Astrocyte of the cerebellum (primary cell): ENCODE results near the gene PRPF31.
A peak's percentile ranks its signal among the peaks of the same experiment; 100 is the strongest.

Experiments used
- DNase-seq: peaks from one replicate; pipeline ENCODE4 v3.0.0-alpha.2; 2011; ENCODE audit warnings: low read depth
- H3K4me3 ChIP-seq: 2 replicates; pipeline ENCODE4 v1.5.1; 2011; ENCODE audit warnings: mild to moderate bottlenecking, low read depth, low read length, moderate library complexity
- in situ Hi-C: cut with HindIII; loops from 2 replicates; pipeline ENCODE4 v1.10.0; 2017; ENCODE audit warnings: low sequenced_read_pairs
- TF ChIP-seq, protein P1 (sequence below): IDR thresholded peaks from 2 replicates; pipeline ENCODE4 v1.5.1; 2012; ENCODE audit warnings: low read length, low read depth, moderate library complexity, mild to moderate bottlenecking; ENCODE audit errors: missing control alignments

Gene PRPF31

DNA sequence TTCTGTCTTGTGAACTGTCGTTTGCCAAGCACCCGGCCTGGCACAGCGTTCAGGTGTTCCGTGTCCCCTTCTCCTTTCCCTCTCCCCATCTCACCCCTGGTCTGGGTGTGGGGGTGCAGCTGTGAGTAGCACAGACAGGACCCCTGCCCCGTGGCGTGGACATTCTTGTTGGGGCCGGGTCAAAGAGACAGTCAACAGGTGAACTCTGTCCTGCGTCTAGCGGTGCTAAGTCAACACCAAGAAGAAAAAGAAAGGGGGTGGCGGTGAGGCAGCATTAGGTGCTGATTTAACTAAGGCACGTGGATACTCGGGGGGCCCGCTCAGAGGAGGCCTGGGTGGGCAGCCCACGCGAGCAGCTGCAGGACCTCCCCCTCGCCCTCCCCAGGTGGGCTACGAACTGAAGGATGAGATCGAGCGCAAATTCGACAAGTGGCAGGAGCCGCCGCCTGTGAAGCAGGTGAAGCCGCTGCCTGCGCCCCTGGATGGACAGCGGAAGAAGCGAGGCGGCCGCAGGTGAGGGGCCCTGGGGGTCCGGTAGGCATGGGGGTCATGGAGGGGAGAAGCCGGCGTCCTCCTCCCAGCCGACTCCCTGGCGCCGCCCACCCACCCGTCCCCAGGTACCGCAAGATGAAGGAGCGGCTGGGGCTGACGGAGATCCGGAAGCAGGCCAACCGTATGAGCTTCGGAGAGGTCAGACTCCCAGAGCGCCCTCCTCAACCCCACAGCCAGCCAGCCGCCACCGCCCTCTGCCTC, 12.3 kb downstream of the PRPF31 start:
- H3K4me3 ChIP-seq: no peak overlapping the region
- TF ChIP-seq, protein P1, sequence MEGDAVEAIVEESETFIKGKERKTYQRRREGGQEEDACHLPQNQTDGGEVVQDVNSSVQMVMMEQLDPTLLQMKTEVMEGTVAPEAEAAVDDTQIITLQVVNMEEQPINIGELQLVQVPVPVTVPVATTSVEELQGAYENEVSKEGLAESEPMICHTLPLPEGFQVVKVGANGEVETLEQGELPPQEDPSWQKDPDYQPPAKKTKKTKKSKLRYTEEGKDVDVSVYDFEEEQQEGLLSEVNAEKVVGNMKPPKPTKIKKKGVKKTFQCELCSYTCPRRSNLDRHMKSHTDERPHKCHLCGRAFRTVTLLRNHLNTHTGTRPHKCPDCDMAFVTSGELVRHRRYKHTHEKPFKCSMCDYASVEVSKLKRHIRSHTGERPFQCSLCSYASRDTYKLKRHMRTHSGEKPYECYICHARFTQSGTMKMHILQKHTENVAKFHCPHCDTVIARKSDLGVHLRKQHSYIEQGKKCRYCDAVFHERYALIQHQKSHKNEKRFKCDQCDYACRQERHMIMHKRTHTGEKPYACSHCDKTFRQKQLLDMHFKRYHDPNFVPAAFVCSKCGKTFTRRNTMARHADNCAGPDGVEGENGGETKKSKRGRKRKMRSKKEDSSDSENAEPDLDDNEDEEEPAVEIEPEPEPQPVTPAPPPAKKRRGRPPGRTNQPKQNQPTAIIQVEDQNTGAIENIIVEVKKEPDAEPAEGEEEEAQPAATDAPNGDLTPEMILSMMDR: no peak
- DNase-seq: no peak
- in situ Hi-C loops: no loop called here

DNA sequence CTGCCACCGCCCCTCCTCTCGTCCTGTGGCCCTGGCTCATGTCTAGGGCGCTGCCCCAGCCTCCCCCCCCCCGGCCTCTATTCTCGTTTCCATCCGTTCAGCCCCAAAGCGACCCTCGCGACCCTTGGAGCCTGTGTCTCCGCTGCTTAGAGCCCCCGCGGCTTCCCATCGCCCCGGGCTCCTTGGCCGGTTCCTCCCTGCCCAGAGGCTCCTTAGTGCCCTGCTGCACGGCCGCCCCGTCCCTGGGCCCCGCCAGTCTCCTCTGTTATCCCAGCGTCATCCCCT, 12.8 kb downstream of the PRPF31 start:
- in situ Hi-C loops: no loop called here
- TF ChIP-seq, protein P1: no peak

DNA sequence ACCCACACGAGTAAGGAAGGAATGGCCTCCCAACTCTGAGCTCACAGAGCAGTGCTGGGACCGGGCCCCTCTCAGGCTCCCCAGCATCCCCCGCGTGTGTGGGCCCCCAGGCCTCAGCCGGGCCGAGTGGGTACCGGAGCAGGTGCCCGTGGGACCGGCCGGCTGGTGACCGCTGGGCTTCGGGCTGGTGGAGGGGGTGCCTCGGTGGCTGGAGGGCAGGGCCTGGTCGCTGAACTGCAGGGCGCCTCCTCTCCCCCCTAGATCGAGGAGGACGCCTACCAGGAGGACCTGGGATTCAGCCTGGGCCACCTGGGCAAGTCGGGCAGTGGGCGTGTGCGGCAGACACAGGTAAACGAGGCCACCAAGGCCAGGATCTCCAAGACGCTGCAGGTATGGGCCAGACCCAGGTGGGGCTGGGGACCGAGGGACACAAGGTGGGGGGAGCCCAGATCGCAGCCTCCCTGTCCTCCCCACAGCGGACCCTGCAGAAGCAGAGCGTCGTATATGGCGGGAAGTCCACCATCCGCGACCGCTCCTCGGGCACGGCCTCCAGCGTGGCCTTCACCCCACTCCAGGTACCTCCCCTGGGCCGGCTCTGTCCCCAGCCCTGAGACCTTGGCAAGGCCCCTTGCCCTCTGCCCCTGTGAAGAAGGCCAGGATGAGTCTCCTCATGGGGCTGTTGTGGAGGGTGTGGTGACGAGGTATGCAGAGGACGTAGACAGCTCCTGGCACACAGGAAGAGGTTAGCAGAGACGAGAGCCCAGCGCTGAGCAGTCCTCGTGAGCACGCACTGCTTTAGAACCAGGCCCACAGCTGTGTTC, 13.5 kb downstream of the PRPF31 start:
- in situ Hi-C loops: no loop called here
- H3K4me3 ChIP-seq: no peak overlapping the region
- no peak for DNase-seq
- TF ChIP-seq, protein P1: no peak

More for the DNA sequence above, 12.8 kb downstream of the PRPF31 start:
- H3K4me3 ChIP-seq: no peak overlapping the region
- no peak for DNase-seq

DNA sequence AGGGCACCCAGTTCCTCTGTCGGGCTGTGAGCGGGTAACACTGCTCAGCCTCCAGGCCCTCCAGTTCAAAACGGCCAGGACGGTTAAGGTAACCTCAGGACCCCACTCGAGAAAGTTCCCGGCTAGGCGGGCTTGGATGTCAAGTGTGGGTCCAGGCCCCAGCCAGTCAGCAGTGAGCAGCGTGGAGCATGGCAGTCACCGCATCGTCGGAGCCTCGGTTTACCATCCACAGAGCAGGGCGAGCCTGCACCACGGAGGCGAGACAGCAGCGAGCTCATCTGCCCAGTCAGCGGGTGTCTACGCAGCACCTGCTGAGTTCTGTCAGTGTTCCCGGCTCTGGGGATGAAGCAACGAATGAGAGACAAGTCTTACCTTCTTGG, 14.1 kb downstream of the PRPF31 start:
- DNase-seq: no peak
- in situ Hi-C loops: no loop called here
- TF ChIP-seq, protein P1: no peak
- H3K4me3 ChIP-seq: no peak overlapping the region

DNA sequence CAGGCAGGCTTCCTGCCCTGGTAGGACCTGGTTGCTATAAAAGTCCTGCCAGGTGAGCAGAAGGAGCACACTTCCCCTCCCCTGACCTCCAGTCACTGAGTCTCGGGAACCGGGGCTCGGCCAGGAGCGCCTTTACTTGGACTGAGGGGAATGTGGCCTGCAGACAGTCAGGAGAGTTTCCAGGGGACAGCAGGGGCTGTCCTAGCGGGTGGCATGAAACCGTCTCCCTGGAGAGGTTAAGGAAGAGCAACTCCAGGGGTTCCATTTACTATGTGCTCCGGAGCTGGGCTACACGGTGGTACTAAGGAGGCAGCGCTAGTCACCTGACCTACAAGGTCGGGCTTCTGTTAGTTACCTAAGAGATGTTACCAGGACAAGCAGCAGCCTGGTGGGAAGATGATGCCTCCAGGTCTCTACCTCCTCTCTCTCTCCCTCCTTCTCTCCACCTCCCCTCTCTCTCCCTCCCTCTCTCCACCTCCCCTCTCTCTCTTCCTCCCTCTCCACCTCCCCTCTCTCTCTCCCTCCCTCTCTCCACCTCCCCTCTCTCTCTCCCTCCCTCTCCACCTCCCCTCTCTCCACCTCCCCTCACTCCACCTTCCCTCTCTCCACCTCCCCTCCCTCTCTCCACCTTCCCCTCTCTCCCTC, 17.9 kb downstream of the PRPF31 start:
- no peak overlapping the region for H3K4me3 ChIP-seq
- TF ChIP-seq, protein P1: no peak
- in situ Hi-C loops: no loop called here
- DNase-seq: peak; percentile 35

DNA sequence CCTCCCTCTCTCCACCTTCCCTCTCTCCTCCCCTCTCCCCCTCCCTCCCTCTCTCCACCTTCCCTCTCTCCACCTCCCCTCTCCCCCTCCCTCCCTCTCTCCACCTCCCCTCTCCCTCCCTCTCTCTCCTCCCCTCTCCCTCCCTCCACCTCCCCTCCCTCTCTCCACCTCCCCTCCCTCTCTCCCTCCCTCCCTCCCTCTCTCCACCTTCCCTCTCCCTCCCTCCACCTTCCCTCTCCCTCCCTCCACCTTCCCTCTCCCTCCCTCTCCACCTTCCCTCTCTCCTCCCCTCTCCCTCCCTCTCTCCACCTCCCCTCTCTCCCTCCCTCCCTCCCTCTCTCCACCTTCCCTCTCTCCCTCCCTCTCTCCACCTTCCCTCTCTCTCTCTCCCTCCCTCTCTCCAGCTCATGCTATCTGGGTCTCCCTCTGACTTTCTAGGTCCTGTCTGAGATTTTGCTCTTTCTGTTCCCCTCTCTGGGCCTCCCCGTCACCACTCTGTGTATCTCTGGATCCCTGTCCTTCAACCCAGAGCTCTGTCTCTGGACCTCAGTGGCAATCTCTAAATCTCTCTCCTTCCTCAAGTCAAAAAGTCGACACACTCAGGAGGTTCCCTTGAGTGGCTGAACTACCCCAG, 18.5 kb downstream of the PRPF31 start:
- TF ChIP-seq, protein P1: no peak
- no peak overlapping the region for H3K4me3 ChIP-seq
- in situ Hi-C loops: no loop called here
- DNase-seq: no peak
